Osteoblast (primary cell): Measurements from ENCODE around the gene PDP2. TPM values are rescaled to one million over a fixed set of nuclear protein-coding genes. Genes with fewer than 3 reads are reported as not detected.

Experiments used
- DNase-seq: peaks from one replicate; pipeline ENCODE4 v3.0.0; 2011; ENCODE audit warnings: low spot score, mixed read lengths; ENCODE audit not compliant: insufficient read length; ENCODE audit errors: missing footprints
- H2AFZ ChIP-seq: 2 replicates; pipeline ENCODE4 v1.6.0; 2011; ENCODE audit warnings: mild to moderate bottlenecking, low read length
- H3K27ac ChIP-seq: 2 replicates; pipeline ENCODE4 v1.5.1; 2011; ENCODE audit warnings: mild to moderate bottlenecking, low read depth, low read length, moderate library complexity
- H3K27me3 ChIP-seq: 2 replicates; pipeline ENCODE4 v1.6.0; 2012; ENCODE audit warnings: mild to moderate bottlenecking, control low read depth, inconsistent platforms, low read length, moderate library complexity; ENCODE audit not compliant: insufficient read depth
- H3K36me3 ChIP-seq: 2 replicates; pipeline ENCODE4 v1.5.1; 2011; ENCODE audit warnings: mild to moderate bottlenecking, low read length, control low read depth, moderate library complexity; ENCODE audit not compliant: insufficient read depth
- H3K4me1 ChIP-seq: 2 replicates; pipeline ENCODE4 v1.5.1; 2011; ENCODE audit warnings: mild to moderate bottlenecking, low read length, control low read depth, moderate library complexity; ENCODE audit not compliant: insufficient read depth
- H3K4me2 ChIP-seq: 2 replicates; pipeline ENCODE4 v1.6.0; 2011; ENCODE audit warnings: mild to moderate bottlenecking, low read length; ENCODE audit not compliant: insufficient read depth
- H3K4me3 ChIP-seq: fragments of 200-600 bp; sonication (generic); 3 replicates; pipeline ENCODE4 v1.5.1; 2012; ENCODE audit warnings: mild to moderate bottlenecking, low read length, inconsistent platforms; ENCODE audit not compliant: insufficient read depth
- H3K79me2 ChIP-seq: 2 replicates; pipeline ENCODE4 v1.6.0; 2012; ENCODE audit warnings: mild to moderate bottlenecking, low read length, control low read depth, inconsistent platforms; ENCODE audit not compliant: insufficient read depth
- H3K9me3 ChIP-seq: 2 replicates; pipeline ENCODE4 v1.5.1; 2011; ENCODE audit warnings: low read depth, low read length, control low read depth
- H4K20me1 ChIP-seq: 2 replicates; pipeline ENCODE4 v1.6.0; 2012; ENCODE audit warnings: mild to moderate bottlenecking, low read length, control low read depth; ENCODE audit not compliant: insufficient read depth
- total RNA-seq: library from RNA; depleted of rRNA; stranded (reverse); fragments of >200 nt; gene quantifications from 2 replicates; pipeline ENCODE4 v1.2.3, GENCODE V29; 2012
- TF ChIP-seq, protein P1 (sequence below): IDR thresholded peaks from 2 replicates; pipeline ENCODE4 v1.5.1; 2011; ENCODE audit warnings: mild to moderate bottlenecking, low read depth, low read length, moderate library complexity; ENCODE audit errors: extremely low read depth

PDP2 gene
- total RNA-seq, 1 donor: 13.8 TPM

- Histone ChIP-seq H3K4me1 (peaks cover 47% of the 10 kb centered on the region), H3K4me3 (peak overlapping the region; percentile 66), H2AFZ (no peak overlapping the region), H3K79me2 (no peaks in the 10 kb centered on the region), H3K27me3 (peaks cover 34% of the 10 kb centered on the region), H4K20me1 (no peaks in the 10 kb centered on the region), H3K4me2 (peak overlapping the region; percentile 62), H3K36me3 (no peaks in the 10 kb centered on the region), H3K9me3 (no peaks in the 10 kb centered on the region), H3K27ac (no peak overlapping the region)
- peak; percentile 92 for DNase-seq
- TF ChIP-seq, protein P1, sequence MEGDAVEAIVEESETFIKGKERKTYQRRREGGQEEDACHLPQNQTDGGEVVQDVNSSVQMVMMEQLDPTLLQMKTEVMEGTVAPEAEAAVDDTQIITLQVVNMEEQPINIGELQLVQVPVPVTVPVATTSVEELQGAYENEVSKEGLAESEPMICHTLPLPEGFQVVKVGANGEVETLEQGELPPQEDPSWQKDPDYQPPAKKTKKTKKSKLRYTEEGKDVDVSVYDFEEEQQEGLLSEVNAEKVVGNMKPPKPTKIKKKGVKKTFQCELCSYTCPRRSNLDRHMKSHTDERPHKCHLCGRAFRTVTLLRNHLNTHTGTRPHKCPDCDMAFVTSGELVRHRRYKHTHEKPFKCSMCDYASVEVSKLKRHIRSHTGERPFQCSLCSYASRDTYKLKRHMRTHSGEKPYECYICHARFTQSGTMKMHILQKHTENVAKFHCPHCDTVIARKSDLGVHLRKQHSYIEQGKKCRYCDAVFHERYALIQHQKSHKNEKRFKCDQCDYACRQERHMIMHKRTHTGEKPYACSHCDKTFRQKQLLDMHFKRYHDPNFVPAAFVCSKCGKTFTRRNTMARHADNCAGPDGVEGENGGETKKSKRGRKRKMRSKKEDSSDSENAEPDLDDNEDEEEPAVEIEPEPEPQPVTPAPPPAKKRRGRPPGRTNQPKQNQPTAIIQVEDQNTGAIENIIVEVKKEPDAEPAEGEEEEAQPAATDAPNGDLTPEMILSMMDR: peak; percentile 22
These were observed 44.4 kb downstream of the PDP2 start for GRCh38 chr16:66924527-66925321.

DNA sequence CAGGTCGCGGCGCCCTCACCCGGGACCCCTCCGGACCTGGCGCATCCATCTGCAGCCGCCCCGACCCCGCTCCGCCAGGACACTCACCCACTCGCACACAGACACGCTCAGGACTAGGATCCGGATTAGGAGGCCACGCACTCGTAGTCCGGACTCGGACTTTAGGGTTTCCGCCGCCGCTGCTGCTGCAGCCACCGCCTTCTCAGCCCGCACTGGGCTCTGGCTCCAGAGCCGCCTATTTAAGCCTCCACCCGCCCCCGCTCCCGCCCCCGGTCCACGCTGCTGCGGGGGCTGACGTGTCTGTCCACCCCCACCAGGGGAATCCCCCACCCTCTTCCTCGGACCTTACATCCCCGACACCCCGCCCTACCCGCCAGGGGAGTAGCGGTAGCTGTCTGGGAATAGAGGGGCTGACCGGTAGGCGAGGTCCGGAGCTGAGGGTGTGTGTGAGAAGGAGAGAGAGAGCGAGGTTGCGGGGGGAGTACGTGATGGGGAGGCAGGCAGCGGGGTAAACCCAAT, 45.1 kb downstream of the PDP2 start, which contains the start of gene RRAD:
Gene RRAD (minus strand): TSS at position 214 of the 519 bp plus-strand sequence. CDS start 356 bp downstream, outside the sequence.
- no peaks in the 10 kb centered on the region for H3K79me2 ChIP-seq

GRCh38 chr16:66926171-66926947, 46.0 kb downstream of the PDP2 start:
- H3K4me1 ChIP-seq: peaks cover 47% of the 10 kb centered on the region
- no peaks in the 10 kb centered on the region for H3K79me2 ChIP-seq
- peak overlapping the region; percentile 33 for H2AFZ ChIP-seq
- H3K4me3 ChIP-seq: peak overlapping the region; percentile 1
- no peaks in the 10 kb centered on the region for H3K36me3 ChIP-seq
- DNase-seq: peak; percentile 87
- peak overlapping the region; percentile 62 for H3K4me2 ChIP-seq
- no peaks in the 10 kb centered on the region for H3K9me3 ChIP-seq
- no peaks in the 10 kb centered on the region for H4K20me1 ChIP-seq
- H3K27ac ChIP-seq: peak overlapping the region; percentile 87
- TF ChIP-seq, protein P1: no peak
- peaks cover 22% of the 10 kb centered on the region for H3K27me3 ChIP-seq

More for the DNA sequence above, 45.1 kb downstream of the PDP2 start, which contains the start of gene RRAD:
- TF ChIP-seq, protein P1: no peak
- no peaks in the 10 kb centered on the region for H3K36me3 ChIP-seq
- DNase-seq: peak; percentile 95
- peaks cover 28% of the 10 kb centered on the region for H3K27me3 ChIP-seq
- H3K9me3 ChIP-seq: no peaks in the 10 kb centered on the region
- peak within 1 kb of the TSS; percentile 62 for H3K4me2 ChIP-seq
- H3K27ac ChIP-seq: peak within 1 kb of the TSS; percentile 87
- H3K4me1 ChIP-seq: peaks cover 47% of the 10 kb centered on the region
- peak within 1 kb of the TSS; percentile 66 for H3K4me3 ChIP-seq
- H4K20me1 ChIP-seq: no peaks in the 10 kb centered on the region
- no peak within 1 kb of the TSS for H2AFZ ChIP-seq
